ENCODE measurements around the gene HSDL2.
"Not testable (repeated sequence)": the region's sequence is repeated elsewhere in the genome, so short reads cannot be mapped to it uniquely, and the experiment has no call there.

The HSDL2 gene

GRCh38 chr9:112380102-112380824, at the start of gene HSDL2:
HSDL2 (plus strand) TSS chr9:112380108; CDS start chr9:112380164, 56 bp downstream.
- DNase-seq (ENCODE audit: low read depth): peak; percentile 38

- DNase-seq (ENCODE audit: low read depth): no peak
These were observed 48.3 kb upstream of the HSDL2 start for GRCh38 chr9:112331674-112331952.

GRCh38 chr9:112332214-112332613, 47.7 kb upstream of the HSDL2 start:
- no peak for DNase-seq (ENCODE audit: low read depth)

- DNase-seq (ENCODE audit: low read depth): no peak
These were observed 47.3 kb upstream of the HSDL2 start for GRCh38 chr9:112332674-112332976.

- peak; percentile 73 for DNase-seq (ENCODE audit: low read depth)
These were observed 46.8 kb upstream of the HSDL2 start, which contains the start of gene PTBP3 for GRCh38 chr9:112332977-112333638. PTBP3 (minus strand) TSS chr9:112333619; CDS start chr9:112297865, 35,754 bp downstream.

- DNase-seq (ENCODE audit: low read depth): peak; percentile 96
These were observed 46.1 kb upstream of the HSDL2 start for GRCh38 chr9:112333639-112334431.

- DNase-seq (ENCODE audit: low read depth): peak; percentile 15
These were observed 45.5 kb upstream of the HSDL2 start for GRCh38 chr9:112334432-112334841.

- no peak for DNase-seq (ENCODE audit: low read depth)
These were observed 42.4 kb upstream of the HSDL2 start for GRCh38 chr9:112337547-112337946.

DNA sequence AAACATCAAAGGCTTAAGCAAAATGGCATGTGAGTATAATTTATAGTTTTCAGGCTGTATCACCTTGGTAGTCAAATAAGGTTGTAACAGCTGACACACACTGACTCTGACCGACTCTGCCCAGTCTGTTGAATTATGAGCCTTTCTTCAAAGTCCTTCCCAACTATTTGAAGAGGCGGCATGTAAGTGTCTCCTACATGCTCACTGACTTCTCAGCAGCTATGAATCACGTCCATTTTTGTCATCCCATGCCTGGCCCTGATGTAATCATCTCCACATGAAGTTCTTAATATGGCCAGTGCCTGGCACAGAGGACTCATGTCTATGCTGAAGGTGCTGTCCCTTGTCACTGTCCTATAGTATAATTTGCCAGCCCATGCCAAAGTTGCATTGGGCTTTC, 41.3 kb upstream of the HSDL2 start:
- peak; percentile 57 for DNase-seq (ENCODE audit: low read depth)

DNA sequence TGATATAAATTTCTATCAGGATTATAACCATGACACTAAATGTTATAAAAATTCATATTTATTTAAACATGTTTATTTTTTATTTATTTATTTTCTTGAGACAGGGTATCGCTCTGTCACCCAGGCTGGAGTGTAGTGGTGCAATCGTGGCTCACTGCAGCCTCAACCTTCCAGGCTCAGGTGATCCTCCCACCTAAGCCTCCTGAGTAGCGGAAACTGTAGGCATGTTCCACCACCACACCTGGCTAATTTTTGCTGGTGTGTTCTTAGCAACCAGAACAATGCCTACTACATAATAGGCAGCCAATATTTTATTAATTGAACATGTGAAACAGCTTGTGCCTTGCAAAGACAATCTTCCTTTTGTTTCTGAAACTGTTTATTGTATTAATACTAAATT, 40.0 kb upstream of the HSDL2 start:
- DNase-seq (ENCODE audit: low read depth): no peak

DNA sequence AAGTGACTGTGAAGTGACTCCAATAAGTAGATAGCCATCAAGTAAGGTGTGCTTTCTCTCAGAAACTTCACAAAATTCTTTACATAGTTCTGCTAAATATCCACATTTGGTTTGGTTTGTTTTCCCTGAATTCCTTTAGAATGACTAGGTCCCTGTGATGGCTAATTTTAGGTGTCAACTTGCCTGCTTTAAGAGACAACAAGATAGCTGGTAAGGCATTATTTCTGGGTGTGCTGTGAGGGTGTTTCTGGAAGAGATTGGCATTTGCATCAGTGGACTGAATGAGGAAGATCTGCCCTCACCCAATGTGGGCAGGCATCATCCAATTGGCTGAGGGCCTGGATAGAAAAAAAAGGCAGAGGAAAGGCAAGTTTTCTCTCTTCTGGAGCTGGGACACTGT, 38.2 kb upstream of the HSDL2 start:
- DNase-seq (ENCODE audit: low read depth): peak; percentile 17

DNA sequence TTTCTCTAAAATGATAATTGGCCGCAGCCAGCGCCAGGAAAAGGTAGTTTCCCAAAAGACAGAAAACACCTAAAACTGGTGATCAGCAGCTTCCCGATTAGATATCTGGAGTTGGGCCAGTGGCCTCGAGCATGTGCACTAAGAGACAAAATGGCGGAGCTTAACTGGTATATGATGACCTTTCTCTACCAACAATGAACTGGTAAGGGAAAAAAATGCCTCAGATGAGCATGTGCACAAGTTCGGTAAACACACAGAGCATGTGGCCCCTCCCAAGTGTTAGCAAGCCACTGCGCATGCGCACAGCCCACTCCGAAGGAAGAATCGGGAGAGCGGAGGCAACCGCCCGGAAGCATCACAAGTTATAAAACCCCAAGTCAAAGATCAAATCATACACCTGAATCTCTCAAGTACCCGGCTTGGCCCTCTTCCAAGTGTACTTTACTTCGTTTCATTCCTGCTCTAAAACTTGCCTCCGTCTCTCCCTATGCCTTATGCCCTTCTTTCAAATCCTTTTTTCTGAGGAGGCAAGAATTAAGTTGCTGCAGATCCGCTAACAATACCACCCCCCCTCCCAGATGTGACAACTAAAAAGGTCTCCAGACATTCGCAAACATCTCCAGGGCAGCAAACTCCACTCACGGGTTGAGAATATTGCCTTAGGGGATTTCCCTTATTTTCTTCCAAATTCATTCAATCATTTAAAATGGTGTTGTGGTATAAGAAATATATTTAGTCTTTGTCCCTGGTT, 31.5 kb upstream of the HSDL2 start:
- DNase-seq (ENCODE audit: low read depth): peak; percentile 60

GRCh38 chr9:112349008-112349333, 30.9 kb upstream of the HSDL2 start:
- no peak for DNase-seq (ENCODE audit: low read depth)

- no peak for DNase-seq (ENCODE audit: low read depth)
These were observed 28.7 kb upstream of the HSDL2 start for GRCh38 chr9:112351184-112351583.

DNA sequence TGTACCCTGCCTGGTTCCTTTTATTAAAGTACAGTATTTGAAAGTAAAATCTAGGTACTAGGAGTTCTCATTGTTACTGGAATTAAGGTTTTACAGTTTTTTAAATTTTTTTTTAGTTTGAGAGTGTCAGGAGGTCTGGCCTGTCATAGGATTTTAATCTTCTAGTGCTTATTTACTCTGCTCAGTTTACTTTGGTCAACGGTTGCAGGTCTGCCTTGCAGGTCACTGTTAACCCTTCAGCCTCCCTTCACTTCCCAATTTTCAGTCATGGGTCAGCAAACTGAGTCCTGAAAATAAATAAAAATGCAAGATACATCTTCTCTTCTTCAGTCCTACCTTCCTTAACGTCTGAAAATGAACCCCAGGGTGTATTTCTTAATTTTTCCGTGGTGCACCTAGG, 27.7 kb upstream of the HSDL2 start:
- DNase-seq (ENCODE audit: low read depth): no peak

- DNase-seq (ENCODE audit: low read depth): no peak
These were observed 25.7 kb upstream of the HSDL2 start for GRCh38 chr9:112354081-112354743.

DNA sequence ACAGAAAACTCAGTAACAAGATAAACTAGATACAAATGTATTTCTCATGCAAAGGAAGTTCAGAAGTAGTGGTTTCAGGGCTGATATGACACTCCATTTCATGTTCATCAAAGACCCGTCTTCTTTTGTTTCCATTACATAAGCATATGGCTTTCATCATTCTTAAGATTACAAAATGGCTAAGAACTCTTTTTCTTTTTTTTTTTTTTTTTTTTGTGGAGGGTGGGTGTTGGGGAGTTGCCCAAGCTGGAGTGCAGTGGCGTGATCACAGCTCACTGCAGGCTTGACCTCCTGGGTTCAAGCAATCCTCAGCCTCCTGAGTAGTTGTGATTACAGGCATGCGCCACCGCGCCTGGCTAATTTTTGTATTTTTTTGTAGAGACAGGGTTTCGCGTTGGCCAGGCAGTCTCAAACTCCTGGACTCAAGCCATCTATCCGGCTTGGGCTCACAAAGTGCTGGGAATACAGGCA, 24.4 kb upstream of the HSDL2 start:
- no peak for DNase-seq (ENCODE audit: low read depth)

GRCh38 chr9:112360047-112360804, 19.7 kb upstream of the HSDL2 start:
- DNase-seq (ENCODE audit: low read depth): peak; percentile 39

DNA sequence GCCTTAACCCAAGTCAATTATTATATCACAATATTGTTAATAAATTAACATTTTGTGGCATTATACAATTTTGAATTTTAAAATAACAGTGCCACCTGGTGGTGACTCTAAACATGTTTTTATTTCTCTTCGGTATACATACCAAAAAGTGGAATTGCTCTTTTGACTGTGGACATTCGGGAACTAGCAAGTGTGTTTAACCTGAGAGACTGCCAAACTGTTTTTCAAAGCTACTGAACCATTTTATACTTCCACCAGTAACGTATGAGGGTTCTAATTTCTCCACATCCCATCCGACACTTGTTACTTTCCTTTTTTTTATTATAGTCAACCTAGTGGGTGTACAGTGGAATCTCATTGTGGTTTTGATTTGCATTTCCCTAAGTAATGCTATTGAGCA, 18.3 kb upstream of the HSDL2 start:
- peak; percentile 25 for DNase-seq (ENCODE audit: low read depth)

GRCh38 chr9:112364761-112365160, 15.1 kb upstream of the HSDL2 start:
- DNase-seq (ENCODE audit: low read depth): no peak

DNA sequence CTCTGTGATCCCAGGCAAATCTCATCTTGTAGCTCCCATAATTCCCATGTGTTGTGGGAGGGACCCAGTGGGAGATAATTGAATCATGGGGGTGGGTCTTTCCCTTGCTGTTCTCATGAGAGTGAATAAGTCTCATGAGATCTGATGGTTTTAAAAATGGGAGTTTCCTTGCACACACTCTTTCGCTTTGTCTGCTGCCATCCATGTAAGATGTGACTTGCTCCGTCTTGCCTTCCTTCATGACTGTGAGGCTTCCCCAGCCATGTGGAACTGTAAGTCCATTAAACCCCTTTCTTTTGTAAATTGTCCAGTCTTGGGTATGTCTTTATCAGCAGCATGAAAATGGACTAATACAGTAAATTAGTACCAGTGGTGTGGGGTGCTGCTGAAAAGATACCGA, 14.7 kb upstream of the HSDL2 start:
- not testable (repeated sequence) for DNase-seq (ENCODE audit: low read depth)
